GM19468 (cell line): ENCODE measurements around the gene RAB33B.
"Not testable (repeated sequence)": the region's sequence is repeated elsewhere in the genome, so short reads cannot be mapped to it uniquely, and the experiment has no call there.

Experiments
- ATAC-seq: cut with Tn5 transposase; IDR thresholded peaks from one replicate; pipeline ENCODE4 v1.9.1; 2021; ENCODE audit warnings: mild to moderate bottlenecking, moderate library complexity, moderate number of reproducible peaks; ENCODE audit not compliant: unreplicated experiment; ENCODE audit errors: extremely low read depth

The RAB33B gene

DNA sequence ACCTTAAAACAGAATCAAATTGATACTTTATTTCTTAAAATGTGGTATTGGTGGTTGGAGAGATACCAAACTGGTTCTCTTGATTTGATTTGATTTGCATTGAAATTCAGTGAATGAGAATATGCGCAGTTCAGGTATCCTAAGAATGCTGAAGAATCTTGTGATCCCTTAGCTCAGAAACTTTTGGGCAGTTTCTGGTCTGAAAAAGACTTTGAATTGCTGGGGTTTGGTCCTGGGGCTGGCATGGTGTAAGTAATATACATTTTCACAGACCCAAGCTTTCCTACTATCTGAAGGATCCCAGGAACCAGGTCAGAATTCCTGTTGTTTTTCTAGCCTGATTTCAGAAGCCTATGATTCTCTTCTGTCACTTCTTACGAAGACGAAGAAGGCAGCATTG, 6.6 kb downstream of the RAB33B start:
- no peak for ATAC-seq

DNA sequence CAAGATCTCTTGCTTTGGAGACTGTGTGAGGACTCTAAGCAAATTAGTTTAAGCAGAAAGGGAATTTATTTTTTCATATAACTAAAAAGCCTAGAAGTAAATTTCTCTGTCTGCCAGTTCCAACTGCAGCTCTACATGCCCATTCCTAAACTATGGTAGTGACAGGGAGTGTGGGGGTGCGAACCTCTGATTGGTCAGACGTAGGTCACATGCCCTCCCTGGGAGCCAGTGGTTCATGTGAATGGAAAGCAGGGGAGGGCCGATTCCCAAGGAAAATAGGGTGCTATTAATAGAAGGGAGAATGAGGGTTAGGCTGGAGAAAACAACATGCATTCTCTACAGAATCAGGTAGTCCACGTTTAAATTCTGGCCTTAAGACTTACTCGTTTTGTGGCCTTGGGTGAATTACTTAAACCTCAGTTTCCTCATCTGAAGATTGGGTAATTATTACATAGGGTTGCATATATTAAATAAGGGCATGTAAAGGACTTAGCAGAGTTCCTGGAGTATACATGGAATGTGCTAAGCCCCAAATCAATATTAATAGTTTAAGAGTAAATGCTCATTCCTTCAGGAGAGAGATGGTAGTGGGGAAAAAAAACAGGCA, 7.2 kb downstream of the RAB33B start:
- no peak for ATAC-seq

DNA sequence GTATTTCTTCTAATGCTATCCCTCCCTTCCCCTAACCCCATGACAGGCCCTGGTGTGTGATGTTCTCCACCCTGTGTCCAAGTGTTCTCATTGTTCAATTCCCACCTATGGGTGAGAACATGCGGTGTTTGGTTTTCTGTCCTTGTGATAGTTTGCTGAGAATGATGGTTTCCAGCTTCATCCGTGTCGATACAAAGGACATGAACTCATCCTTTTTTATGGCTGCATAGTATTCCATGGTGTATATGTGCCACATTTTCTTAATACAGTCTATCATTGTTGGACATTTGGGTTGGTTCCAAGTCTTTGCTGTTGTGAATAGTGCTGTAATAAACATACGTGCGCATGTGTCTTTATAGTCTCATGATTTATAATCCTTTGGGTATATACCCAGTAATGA, 10.6 kb downstream of the RAB33B start:
- ATAC-seq, result not testable (repeated sequence)

DNA sequence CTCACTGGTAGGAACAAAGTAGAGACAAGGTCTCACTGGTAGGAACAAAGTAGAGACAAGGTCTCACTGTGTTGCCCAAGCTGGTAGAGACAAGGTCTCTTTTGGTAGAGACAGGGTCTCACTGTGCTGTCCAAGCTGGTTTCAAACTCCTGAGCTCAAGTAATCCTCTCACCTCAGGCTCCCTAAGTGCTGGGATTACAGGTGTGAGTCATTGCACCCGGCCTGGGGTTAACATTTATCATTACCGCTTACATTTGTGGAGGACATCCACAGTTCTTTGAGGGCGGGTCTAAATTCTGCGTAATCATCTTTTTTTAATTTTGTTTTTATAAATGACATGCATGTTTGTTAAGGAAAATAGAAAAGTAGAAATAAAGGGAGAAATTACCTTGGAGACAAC, 12.0 kb downstream of the RAB33B start:
- ATAC-seq, result no peak

DNA sequence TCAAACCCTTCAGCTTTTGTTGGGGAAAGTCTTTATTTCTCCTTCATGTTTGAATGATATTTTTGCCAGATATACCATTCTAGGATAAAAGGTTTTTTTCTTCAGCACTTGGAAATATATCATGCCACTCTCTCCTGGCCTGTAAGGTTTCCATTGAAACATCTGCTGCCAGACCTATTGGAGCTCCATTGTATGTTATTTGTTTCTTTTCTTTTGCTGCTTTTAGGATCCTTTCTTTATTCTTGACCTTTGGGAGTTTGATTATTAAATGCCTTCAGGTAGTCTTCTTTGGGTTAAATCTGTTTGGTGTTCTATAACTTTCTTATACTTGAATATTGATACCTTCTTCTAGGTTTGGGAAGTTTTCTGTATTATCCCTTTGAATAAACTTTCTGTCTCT, 14.8 kb downstream of the RAB33B start:
- not testable (repeated sequence) for ATAC-seq

DNA sequence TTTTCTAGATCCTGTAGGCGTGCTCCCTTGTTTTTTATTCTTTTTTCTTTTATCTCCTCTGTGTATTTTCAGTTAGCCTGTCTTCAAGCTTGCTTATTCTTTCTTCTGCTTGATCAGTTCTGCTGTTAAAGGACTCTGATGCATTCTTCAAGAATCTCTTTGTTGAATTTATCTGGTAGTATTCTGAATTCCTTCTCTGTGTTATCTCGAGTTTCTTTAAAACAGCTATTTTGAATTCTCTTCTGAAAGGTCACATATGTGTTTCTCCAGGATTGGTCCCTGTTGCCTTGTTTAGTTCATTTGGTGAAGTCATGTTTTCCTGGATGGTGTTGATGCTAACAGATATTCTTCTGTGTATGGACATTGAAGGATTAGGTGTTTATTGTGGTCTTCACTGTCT, 15.3 kb downstream of the RAB33B start:
- ATAC-seq, result no peak

DNA sequence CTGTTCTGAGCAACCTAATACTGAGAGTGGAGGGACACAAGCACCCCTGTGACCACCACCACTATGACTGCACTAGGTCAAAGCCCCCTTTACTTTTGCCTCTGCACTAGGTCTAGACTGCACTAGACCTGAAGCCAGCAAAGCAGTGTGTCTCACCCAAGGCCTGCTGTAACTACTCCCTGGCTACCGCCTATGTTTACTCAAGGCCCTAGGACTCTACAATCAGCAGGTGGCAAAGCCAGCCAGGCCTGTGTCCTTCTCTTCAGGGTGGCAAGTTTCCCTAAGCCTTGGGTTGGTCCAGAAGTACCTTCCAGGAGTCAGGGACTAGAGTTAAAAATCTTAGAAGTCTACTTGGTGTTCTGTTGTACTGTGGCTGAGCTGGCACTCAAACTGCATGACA, 15.9 kb downstream of the RAB33B start:
- no peak for ATAC-seq

DNA sequence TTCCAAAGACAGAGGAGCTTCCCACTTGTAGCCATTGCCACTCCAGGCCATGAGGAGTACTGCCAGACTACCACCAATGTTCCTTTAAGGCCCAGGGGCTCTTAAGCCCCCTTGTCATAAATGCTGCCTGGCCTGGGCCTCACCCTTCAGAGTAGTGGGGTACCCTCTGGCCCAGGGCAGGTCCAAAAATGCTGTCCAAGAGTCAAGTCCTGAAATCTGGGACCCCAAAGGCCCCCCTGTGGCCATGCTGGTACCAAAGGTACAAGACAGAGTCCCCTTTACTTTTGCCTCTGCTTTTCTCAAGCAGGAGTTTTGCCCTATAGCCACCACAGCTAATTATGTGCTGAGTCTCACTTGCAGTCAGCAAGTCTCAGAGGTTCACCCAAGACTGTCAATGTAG, 16.4 kb downstream of the RAB33B start:
- ATAC-seq, result no peak

DNA sequence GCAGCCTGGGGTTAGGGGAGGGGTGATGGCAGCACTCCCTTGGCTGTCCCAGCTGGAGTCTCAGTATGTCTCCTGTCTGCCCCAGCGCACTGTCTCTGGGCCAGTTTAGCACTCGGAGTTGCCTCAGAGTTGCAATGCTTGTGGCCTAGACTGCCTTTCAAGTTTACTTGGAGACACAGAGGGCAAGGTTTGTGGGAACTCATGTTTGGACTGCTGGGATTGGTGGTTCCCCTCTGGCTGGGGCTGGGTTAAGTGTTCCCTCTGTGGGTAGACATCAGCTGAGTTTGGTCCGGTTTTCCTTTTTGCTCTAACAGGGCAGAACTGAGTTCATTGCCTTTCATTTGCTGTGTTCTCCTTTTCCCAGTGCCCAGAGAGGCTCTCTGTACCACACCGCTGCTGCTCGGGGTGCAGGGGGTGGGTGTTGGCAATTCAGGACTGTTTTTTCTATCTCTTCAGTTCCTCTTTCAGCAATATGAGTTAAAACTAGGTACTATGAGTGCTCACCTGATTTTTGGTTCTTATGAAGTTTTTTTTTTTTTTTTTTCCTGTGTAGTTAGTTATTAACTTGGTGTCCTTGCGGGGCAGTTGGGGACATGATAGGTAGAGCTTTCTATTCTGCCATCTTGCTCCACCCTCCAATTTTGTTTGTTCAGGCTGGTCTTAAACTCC, 17.2 kb downstream of the RAB33B start:
- no peak for ATAC-seq

DNA sequence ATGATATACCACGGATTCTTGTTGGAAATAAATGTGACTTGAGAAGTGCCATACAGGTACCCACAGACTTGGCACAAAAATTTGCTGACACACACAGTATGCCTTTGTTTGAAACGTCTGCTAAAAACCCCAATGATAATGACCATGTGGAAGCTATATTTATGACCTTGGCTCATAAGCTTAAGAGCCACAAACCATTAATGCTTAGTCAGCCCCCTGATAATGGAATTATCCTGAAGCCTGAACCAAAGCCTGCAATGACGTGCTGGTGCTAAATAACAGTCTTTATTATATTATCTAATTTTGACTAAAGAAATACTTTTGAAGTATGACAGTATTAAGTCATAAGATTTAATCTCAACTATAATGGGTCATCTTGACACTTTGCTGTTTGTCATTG, 18.9 kb downstream of the RAB33B start:
- ATAC-seq, result no peak

DNA sequence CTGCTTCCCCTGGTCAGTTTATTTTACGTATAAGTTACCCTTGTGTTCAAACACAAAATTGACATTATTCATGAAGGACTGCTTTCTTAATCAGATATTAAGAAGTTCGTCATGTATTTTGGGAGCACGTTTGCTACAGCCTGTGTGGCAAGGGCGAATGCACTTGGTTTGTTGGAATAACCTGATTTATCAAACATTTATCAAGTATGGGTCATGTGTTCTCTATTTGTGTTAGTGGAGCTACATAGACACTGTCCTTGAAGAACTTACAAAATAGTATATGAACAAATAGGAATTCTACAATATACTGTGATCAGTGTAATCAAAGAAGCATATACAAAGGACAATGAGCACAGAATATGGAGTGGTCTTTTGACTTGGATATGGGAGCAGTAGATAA, 22.4 kb downstream of the RAB33B start:
- no peak for ATAC-seq

DNA sequence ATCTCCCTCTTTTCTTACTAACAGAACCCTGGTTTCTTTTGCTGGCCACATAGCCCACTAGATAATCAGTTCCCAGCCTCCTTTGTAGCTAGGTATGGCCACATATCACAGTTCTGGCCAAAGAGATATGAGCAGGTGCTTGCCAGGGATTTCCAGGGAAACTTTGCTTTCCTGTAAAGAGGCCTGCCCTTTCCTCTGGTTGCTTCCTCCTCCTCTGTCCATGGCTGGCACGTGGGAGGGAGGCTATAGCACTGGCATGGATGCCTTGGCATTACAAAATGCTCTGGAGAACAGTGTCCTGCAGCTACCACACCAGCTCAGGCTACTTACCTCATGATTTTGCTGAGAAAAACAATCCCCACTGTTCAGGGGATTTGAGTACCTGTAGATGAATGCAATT, 27.5 kb downstream of the RAB33B start:
- ATAC-seq, result no peak

DNA sequence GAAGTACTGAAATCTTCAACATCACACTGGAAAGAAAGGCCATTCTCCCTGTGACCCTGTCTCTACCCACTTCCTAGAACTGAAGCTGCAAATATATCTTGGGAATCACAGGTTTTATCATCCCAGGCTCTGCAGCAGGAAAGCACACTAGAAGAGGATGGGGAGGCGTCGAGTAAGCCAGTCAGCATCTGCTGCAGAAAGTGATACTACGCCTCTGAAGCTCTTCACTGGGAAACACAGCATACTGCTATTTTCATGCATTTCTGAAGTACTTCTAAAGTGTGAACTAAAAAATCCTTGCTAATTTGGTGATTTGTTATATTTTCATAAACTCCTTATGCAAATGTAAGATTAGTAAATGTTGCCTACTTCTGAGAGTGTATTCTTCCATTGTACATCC, 29.1 kb downstream of the RAB33B start:
- ATAC-seq, result no peak

DNA sequence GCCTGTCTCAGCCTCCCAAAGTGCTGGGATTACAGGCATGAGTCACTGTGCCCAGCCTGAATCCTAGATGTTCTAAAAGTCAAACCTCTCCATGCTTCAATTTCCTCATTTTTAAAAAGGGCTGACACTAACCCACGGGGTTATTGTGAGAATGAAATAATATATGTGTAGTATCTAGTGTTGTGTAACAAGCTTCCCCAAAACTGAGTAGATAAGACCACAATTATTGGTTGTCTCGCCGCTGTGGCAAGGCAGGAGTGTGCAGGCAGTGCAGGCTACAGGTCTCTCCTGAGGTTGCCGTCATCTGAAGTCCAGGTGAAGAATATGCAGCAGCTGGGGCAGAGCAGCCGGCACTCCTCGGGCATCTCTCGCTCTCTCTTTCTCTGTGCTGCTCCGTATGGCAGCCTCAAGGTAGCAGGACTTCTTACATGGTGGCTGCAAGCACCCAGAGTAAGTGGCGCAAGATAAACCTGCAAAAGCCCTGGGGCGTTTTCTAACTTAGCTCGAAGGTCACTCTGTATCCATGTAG, 30.9 kb downstream of the RAB33B start:
- ATAC-seq, result no peak

DNA sequence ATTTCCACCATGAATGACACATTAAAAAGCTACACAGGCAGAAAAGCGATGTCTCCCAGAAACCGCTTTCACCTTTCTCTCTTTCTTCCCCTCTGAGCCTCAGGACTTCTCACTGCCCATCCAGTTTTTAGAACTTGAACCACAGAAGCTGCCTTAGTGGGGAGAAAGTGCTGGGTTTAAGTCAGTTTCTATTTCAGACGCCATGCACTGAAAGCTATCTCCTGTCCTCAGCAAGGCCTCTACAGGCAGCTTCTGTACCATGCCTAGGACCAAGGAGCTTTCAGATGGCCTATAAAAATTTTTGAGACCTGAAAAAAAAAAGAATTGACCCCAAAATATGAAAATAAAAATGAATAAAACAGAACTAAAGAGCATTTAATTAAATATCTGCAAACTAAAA, 34.5 kb downstream of the RAB33B start:
- no peak for ATAC-seq

DNA sequence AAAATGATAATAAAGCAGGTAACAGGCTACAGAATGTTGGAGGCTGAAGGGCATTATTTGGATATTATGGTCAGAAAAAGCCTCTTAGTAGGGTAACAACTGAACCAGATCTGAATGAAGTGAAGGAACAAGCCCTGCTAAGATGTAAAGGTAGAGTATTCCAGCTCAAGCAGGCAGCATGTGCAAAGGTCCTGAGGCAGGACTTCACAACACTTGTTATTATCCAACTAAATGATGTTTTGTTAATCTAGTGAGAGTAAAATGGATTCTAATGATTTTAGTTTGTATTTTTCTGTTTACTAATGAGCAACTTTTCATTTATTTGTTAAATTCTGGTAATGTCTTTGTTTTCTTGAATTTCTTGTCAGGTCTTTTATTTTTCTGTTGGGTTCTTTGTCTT, 35.7 kb downstream of the RAB33B start:
- no peak for ATAC-seq

DNA sequence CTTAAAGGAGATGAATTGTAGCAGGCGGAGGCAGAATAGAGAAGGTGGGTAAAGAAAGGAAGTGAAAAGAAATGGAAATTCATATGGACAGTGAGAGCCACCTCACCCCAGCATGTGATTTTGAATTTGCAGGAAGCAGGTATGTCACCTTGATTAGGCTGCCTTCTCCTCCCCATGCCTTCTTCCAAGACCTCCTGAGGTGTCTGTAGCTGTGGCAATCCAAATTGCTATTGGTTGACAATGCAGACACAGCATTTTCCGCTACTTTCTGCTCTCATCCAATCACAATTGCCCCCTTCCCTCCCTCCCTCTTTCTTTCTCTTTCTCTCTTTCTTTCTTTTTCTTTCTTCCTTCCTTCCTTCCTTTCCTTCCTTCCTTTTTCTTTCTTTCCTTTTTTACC, 38.5 kb downstream of the RAB33B start:
- no peak for ATAC-seq

DNA sequence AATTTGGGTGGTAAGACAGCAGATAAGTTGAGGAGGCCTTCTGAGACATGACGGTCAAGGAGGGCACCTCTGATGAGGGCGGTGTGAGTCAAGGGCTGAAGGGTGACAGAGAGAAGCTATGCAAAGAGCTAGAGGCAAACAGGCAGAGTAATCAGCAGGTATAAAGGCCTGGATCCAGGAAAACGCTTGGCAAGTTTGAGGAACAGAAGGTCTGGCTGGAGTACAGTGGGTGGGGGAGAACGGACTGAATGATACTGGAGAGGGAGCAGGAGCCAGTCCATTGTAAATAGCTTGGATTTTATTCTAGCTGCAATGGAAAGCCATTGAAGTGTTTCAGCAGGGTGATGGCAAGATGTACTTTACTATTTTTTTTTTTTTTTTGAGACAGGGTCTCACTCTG, 39.3 kb downstream of the RAB33B start:
- ATAC-seq, result no peak

DNA sequence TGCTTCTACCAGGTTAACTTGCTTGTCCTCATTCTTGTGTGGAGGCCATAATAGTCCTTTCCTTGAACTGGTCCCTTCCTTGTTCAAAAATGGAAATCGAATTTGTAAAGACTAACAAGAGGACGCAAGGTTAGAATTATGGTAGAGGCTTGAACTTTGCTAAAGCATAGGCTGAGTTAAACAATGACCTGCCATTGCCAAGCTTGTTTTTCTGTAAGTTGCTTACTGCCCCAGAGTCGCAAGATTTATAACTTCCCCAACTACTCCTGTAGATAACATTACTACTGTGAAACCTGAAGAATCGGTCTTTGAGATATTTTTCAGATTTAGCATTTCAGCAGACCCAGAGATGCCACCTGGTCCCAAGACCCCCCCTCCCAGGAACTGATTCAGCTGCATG, 45.3 kb downstream of the RAB33B start:
- no peak for ATAC-seq

DNA sequence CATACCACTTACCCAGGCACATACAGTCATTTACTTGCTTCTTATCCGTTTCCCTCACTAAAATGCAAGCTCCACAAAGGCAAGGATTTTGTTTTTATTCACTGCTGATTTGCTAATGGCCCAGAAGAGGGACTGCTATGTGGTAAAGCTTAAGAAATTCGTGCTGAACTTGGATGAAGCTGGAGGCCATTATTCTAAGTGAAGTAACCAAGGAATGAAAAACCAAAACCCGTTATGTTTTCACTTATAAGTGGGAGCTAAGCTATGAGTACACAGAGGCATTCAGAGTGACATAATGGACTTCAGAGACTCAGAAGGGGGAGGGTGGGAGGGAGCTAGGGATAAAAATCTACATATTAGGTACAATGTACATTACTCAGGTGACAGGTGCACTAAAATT, 47.2 kb downstream of the RAB33B start:
- no peak for ATAC-seq

DNA sequence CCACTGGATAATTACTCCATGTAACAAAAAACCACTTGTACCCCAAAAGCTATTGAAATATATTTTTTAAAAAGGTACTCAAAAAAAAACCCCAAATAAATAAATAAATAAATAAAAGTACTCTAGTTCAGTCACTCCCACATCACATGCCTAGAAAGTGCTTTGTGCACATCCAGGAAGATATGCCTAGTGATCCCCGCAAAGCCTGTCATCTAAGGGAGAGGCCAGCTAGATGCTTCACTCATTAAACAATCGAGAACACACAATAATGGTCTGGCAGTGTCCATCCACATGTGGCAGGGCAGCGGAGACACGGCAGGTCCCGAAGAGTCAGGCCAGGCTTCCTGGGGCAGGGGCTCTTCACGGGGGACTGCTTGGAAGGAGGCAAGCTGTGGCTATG, 47.6 kb downstream of the RAB33B start:
- ATAC-seq, result no peak
